Measurements from ENCODE around the gene USH1G. TPM values are rescaled to one million over a fixed set of nuclear protein-coding genes. Genes with fewer than 3 reads are reported as not detected.

Gene USH1G
- total and polyA plus RNA-seq, 12 donors: 0.40 to 5.0 (median 1.2) TPM

- TF ChIP-seq POLR2A (IDR thresholded peaks at IDR 0.05): no peak
- H3K4me1 ChIP-seq (replicated peaks in 1 of 2): peaks cover 13 to 20% of the 10 kb centered on the region in 2 donors
- no peak for DNase-seq
- H3K4me3 ChIP-seq: no peak overlapping the region
- no peaks in the 10 kb centered on the region for H3K36me3 ChIP-seq (replicated peaks in 1 of 2)
- intact Hi-C loops (cut with DNase I): no loop called here
- H3K27ac ChIP-seq: no peak overlapping the region
- 73 to 78% (median 76%) methylated on average over 3 of the region's 3 CpGs for WGBS, 4 donors
- no peaks in the 10 kb centered on the region for H3K9me3 ChIP-seq (replicated peaks in 1 of 3)
- peaks cover 24% of the 10 kb centered on the region for H3K27me3 ChIP-seq
Observed at GRCh38 chr17:74925242-74925641, 2.2 kb upstream of the USH1G start.

- no peak for TF ChIP-seq CTCF (IDR thresholded peaks at IDR 0.05)
- TF ChIP-seq POLR2A (IDR thresholded peaks at IDR 0.05): no peak
- Histone ChIP-seq H3K36me3 (replicated peaks in 1 of 2) (no peaks in the 10 kb centered on the region), H3K9me3 (replicated peaks in 1 of 3) (no peaks in the 10 kb centered on the region), H3K4me3 (peak within 1 kb of the TSS in 2 of 4 donors; percentile 24 to 65), H3K27ac (no peak within 1 kb of the TSS), H3K27me3 (peaks cover 24% of the 10 kb centered on the region), H3K4me1 (replicated peaks in 1 of 2) (peaks cover 13 to 20% of the 10 kb centered on the region in 2 donors)
- WGBS, 4 donors: 0 to 4% (median 2%) methylated on average over 5 to 54 of the region's 54 CpGs
- peak in 3 of 7 donors; percentile 25 to 34 (median 26) for DNase-seq
- intact Hi-C loops (cut with DNase I): loop anchor here (5.0 kb wide), 1 partner anchor 33 kb away; no protein-coding TSS in a partner anchor
Observed at GRCh38 chr17:74924250-74924948, 1.3 kb upstream of the USH1G start, which contains the start of gene OTOP2. Gene OTOP2, plus strand, starts transcription at chr17:74924273. Its CDS starts 360 bp downstream, at chr17:74924633.

GRCh38 chr17:74923538-74924249 lies 639 bp upstream of the USH1G start:
- WGBS, 4 donors: 2 to 5% (median 2%) methylated on average over 17 to 59 of the region's 59 CpGs
- TF ChIP-seq POLR2A (IDR thresholded peaks at IDR 0.05): no peak
- TF ChIP-seq CTCF (IDR thresholded peaks at IDR 0.05): peak; percentile 50 to 88 (median 72)
- Histone ChIP-seq H3K9me3 (replicated peaks in 1 of 3) (no peaks in the 10 kb centered on the region), H3K27ac (no peak overlapping the region), H3K27me3 (peaks cover 24% of the 10 kb centered on the region), H3K4me3 (peak overlapping the region in 2 of 4 donors; percentile 24 to 65), H3K36me3 (replicated peaks in 1 of 2) (no peaks in the 10 kb centered on the region), H3K4me1 (replicated peaks in 1 of 2) (peaks cover 13 to 20% of the 10 kb centered on the region in 2 donors)
- intact Hi-C loops (cut with DNase I): loop anchor here (5.0 kb wide), 1 partner anchor 34 kb away; no protein-coding TSS in a partner anchor
- DNase-seq: peak; percentile 56 to 81 (median 75)

GRCh38 chr17:74922172-74922571 lies 883 bp downstream of the USH1G start:
- peaks cover 24% of the 10 kb centered on the region for H3K27me3 ChIP-seq

More at GRCh38 chr17:74922172-74922571, 883 bp downstream of the USH1G start:
- peak in 6 of 7 donors; percentile 32 to 70 (median 53) for DNase-seq
- Histone ChIP-seq H3K4me3 (peak overlapping the region in 1 of 4 donors; percentile 65), H3K4me1 (replicated peaks in 1 of 2) (peaks cover 13 to 20% of the 10 kb centered on the region in 2 donors), H3K27ac (no peak overlapping the region), H3K36me3 (replicated peaks in 1 of 2) (no peaks in the 10 kb centered on the region), H3K9me3 (replicated peaks in 1 of 3) (no peaks in the 10 kb centered on the region)
- whole genome bisulfite sequencing, 4 donors: 35 to 44% (median 37%) methylated on average over 3 to 6 of the region's 6 CpGs
- TF ChIP-seq POLR2A (IDR thresholded peaks at IDR 0.05) (no peak), CTCF (IDR thresholded peaks at IDR 0.05) (no peak)
- intact Hi-C loops (cut with DNase I): loop anchor here (5.0 kb wide), 1 partner anchor 35 kb away; no protein-coding TSS in a partner anchor

All from adrenal gland (tissue), 12 donors.